HG03196 (cell line): ENCODE data around the gene SGSH.
"Not testable (repeated sequence)": the region's sequence is repeated elsewhere in the genome, so short reads cannot be mapped to it uniquely, and the experiment has no call there.

Source experiments
- ATAC-seq: cut with Tn5 transposase; IDR thresholded peaks from one replicate; pipeline ENCODE4 v1.9.1; 2021; ENCODE audit not compliant: unreplicated experiment

SGSH gene

DNA sequence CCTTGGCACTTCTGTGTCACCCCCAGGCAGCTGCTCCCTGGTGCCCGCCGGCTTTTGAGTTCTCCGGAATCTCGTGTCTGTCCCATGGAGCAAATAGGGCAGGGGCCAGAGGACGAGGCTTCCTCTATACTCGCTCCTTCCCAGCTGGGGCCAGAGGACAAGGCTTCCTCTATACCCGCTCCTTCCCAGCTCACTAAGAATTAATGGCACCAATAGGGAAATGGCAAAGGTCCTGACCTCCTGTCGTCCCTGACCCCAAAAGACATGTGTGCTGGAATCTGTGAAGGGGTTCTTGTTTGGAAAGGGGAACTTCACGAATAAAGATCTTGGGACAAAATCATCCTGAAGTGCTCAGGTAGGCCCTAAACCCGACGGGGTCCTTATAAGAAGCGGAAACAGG, 7.6 kb downstream of the SGSH start:
- ATAC-seq: no peak

DNA sequence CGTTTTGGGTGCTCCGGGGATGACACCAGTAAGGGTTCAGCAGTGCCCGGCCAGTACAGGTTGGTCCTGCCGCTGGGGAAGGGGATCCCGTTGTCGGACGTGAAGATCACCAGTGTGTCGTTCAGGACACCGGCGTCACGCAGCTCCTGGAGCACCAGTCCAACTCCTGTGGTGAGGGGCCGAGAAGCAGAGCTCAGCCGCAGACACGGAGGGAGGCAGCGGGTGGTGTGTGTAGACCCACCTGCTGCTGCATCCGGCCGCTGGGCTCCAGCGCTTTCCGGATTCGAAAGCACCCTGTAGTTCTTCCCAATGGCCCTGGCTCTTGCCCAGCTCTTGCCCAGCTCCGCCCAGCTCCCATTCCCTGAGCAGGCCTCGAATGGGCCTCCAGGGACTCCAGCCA, 8.0 kb downstream of the SGSH start:
- ATAC-seq: no peak

DNA sequence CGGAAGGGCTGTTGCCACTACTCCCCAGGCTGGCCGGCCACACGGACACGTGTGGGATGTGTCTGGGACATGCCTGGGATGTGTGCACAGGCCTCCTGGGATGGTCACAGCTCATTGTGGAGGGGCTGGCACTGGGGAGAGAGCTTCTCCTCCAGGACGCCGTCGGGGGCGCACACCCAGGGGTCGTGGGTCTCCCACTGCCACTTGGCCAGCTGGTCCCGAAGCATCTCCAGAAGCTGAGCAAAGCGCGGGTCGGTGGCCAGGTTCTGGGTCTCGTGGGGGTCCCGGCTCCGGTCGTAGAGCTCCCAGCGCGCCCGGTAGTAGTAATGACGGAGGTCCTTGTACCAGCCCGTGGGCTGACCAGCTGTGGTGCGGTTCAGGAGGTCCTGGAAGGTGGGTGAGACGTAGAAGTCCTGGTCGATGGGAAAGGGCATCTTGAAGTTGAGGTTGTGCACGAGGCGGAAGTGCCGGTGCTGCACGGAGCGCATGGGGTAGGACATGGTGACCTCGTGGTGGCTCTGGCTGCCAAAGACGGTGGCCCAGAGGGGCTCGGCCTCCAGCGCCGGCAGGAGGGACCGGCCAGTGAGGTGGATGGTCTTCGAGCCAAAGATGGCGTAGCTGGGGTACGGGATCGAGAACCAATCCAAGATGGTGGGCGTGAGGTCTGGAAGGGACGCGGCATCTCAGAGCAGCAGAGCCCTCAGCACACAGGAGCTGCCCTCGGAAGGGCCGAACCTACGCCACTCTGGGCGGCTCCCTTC, 9.6 kb downstream of the SGSH start:
- no peak for ATAC-seq

DNA sequence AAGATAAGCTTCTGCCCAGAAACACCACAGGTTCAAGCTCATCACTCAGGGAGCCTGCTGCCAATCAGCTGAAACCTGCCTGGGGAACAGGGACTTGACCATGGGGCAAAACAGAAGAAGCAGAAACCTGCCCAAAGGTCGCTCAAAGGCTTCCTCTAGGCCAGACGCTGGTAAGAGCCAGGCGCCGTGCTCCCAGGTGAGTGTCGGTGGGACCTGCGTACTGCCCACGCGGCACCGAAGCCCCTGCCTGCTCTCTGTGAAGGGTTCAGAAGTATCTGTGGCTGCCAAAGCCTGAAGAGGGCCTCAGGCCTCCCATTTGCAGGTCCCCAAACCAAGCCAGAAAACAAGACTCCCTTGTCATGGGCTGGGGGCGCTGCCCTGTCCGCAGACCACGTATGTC, 10.4 kb downstream of the SGSH start:
- ATAC-seq: no peak

DNA sequence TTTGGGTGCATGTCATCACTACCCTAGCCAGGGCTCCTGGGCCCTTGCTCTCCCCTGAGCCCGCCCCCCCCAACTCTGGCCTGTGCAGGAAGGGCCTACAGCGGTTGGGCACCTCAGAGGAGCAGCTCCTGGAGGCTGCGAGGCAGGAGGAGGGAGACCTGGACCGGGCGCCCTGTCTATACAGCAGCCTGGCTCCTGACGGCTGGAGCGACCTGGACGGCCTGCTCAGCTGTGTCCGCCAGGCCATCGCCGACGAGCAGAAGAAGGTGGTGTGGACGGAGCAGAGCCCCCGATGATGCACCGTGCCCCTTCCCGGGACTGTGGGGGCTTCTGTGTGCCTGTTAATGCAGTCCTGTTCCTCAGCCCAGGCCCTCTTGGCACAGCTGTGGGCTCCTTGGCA, 12.1 kb downstream of the SGSH start:
- ATAC-seq: no peak

DNA sequence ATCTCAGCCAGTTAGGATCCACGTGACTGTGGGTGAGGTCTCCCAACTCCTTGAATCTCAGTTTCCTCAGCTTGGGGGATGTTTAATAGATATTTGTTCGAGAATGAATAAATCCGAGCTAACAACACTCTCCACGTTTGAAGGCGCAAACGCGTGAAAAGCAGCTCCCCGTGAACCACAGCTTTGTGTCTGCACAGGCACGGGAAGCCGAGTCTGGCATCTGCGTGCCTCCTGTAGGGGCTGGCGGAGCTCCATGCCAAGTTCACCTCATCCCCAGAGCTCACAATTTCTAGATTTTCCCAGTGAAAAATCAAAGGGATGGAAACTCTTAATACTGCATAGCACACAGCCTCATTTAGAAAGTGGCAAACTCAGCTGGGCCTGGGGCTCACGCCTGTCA, 14.3 kb downstream of the SGSH start:
- no peak for ATAC-seq

DNA sequence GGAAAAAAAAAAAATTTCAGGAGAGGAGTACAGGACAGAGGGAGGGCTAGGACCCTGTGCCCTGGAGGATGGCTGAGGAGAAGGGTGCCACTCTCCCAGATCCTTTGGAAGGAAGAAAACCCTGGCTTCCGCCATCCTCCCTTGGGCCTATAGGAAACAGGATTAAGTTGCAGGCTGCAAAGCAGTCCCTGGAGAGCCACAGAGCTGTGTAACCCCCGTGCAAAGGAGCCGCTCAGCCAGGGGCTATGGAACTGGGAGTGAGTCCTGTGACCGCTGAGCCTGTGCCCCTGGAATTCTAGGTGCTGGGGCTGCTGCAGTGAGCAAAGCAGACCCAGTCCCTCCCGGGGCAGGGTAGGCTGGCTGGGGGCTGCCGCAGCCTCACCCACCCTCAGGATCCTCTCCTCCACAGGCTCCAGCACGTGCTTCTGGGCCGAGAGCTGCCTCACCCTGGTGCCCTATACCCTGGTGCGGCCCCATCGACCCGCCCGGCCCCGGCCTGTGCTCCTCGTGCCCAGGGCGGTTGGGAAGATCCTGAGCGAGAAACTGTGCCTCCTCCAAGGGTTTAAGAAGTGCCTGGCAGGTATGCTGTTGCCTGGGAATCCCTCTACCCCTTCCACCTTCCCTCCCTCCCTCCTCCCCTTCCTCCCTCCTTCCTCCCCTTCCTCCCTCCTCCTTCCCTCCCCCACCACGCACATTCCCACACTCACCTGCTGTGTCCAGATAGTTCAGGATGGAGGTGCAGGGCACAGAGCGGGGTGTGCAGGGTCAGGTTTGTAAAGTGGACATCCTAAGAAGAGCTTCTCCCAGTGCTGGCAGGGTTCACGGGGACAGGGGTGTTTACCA, 15.3 kb downstream of the SGSH start:
- ATAC-seq: no peak

DNA sequence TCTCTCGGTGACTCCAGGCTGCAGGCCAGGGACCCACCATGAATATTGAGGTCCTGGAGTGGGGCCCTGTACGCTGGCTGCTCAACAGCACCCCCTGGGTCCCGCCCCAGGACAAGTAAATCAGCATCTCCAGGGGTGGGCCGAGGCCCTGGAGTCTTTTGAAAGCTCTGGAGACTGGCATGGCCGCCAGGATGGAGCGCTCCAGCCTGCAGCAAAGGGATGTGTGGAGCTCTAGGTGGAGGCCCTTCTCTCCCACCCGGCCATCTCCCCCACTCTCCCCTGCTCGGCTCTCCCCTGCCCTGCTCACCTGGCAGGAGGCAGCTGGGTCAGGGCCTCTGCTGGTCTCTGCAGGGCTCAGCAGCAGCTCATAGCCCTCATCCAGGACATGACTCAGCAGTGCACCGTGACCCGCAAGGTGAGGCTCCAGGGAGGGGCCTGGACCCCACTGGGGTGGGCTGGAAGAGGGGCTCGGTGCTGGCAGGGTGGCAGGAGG, 16.6 kb downstream of the SGSH start:
- no peak for ATAC-seq

DNA sequence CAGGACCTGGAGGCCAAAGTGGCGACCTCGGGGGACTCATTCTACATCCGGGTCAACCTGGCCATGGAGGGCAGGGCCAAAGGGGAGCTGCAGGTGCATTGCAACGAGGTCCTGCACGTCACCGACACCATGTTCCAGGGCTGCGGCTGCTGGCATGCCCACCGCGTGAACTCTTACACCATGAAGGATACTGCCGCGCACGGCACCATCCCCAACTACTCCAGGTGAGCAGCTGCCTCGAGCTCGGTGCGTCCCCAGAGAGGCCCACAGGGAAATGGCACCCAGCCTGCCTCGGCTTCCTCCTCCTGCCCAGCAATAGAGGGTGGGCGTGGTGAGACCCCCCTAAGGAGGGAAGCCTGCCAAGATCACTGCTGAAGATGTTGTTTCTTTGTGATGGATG, 17.9 kb downstream of the SGSH start:
- ATAC-seq: no peak

DNA sequence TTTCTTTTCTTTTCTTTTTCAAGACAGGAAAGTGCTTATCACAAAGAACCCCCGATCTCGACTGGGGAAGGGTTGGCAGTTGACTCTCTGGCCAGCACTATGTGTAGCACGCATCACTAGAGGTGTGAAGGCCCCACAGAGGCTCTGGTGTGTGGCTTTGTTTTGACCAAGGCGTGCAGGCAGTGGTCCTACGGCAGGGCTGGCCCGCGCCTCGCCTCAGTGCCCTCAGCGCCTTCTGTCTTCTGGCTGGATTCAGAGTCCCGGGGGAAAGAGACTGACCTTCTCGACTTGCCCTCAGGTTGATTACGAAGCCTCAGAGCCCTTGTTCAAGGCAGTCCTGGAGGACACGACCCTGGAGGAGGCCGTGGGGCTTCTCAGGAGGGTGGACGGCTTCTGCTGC, 18.7 kb downstream of the SGSH start:
- no peak for ATAC-seq

DNA sequence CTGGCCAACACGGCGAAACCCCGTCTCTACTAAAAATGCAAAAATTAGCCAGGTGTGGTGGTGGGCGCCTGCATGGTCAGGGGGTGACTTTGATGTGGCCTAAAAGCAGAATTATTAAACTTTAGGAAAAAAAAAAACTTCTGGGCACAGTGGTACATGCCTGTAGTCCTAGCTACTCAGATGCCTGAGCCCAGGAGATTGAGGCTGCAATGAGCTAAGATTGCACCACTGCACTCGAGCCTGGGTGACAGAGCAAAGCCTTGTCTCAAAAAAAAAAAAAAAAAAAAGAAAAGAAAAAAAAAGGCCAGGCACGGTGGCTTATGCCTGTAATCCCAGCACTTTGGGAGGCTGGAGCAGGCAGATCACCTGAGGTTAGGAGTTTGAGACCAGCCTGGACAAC, 20.8 kb downstream of the SGSH start:
- not testable (repeated sequence) for ATAC-seq

DNA sequence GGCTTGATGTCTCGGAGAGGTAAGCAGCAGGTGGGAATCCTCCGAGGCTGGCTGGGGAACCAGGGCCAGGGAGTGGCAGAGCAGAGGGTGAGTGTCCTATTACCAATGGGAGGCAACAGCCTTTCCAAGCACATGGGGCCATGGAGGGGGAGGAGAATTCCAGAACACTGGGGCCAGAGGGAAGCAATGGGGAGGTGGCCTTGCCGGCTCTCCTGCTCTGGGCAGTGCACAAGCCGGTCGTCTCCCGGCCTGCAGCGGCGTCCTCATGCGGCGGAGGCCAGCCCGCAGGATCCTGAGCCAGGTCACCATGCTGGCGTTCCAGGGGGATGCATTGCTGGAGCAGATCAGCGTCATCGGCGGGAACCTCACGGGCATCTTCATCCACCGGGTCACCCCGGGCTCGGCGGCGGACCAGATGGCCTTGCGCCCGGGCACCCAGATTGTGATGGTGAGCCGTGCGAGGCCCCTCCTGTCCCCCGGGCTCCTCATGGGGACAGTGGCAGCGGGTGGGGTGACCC, 21.9 kb downstream of the SGSH start:
- ATAC-seq: no peak

DNA sequence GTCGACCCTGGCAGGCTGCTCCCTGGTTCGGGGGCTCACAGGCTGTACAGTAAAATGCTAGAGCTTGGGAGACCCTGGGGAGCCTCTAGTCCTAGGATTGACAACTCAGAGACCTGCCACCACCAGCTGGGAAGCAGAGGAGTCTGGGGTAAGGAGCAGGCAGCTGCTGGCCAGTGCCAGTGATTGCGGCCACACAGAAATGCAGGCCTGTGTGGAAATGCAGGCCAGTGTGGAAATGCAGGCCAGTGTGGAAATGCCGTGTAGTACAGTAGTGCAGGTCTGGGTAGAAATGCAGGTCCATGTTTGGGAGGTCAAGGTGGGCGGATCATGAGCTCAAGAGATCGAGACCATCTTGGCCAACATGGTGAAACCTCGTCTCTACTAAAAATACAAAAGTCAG, 23.5 kb downstream of the SGSH start:
- ATAC-seq: no peak

DNA sequence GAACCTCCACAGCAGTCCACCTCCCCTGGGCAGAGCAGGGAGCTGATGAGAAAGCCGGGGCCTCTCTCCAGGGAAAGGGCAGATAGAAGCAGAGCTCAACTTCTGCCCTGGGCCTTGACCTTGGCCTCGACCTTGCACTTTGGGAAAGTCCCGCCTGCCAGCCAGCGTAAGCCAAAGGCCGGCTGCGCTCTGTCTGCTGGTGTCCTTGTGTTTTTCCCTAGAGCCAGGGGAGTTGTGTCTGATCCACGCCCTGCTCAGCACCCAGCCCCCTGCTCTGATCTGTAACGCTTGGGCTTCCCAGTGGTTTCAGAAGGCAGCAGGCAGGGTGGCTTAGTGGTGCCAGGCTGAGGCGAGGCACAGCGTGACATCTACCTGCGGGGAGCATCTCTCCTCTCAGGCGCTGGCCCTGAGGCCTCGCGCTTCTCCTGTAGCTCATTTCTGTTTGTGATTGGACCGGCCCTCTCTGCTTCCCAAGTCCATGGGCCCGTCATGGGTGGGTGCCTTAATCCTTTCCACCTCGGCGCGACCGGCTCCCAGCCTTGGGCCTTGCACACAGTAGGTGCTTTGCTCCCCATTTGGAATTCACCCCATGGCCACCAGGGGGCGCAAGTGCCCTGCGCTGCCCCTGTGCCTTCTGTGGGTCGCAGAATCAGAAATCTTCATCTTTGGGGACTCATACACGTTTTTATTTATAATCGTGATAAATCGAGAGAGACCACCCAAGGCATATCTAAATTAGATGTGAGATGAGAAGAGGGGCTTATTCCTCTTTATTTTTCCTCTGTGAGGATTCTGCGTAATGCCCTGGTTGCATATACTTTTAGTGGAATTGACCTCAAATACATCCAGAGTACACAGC, 24.2 kb downstream of the SGSH start:
- no peak for ATAC-seq

DNA sequence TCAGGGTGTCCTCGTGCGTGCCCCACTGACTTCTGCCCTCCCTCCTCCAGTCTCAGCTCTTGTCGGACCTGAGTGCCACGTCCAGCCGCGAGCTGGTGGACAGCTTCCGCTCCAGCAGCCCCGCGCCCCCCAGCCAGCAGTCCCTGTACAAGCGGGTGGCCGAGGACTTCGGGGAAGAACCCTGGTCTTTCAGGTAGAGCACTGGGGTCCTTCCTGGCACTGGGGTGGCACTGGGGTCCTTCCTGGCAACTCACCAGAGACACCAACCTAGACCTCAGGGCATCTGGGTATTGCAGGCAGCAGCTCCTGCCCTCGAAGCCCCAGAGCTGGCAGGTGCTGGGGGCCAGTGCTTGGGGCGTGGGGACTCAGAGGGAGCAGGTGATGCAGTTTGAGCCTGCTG, 25.0 kb downstream of the SGSH start:
- ATAC-seq: no peak

DNA sequence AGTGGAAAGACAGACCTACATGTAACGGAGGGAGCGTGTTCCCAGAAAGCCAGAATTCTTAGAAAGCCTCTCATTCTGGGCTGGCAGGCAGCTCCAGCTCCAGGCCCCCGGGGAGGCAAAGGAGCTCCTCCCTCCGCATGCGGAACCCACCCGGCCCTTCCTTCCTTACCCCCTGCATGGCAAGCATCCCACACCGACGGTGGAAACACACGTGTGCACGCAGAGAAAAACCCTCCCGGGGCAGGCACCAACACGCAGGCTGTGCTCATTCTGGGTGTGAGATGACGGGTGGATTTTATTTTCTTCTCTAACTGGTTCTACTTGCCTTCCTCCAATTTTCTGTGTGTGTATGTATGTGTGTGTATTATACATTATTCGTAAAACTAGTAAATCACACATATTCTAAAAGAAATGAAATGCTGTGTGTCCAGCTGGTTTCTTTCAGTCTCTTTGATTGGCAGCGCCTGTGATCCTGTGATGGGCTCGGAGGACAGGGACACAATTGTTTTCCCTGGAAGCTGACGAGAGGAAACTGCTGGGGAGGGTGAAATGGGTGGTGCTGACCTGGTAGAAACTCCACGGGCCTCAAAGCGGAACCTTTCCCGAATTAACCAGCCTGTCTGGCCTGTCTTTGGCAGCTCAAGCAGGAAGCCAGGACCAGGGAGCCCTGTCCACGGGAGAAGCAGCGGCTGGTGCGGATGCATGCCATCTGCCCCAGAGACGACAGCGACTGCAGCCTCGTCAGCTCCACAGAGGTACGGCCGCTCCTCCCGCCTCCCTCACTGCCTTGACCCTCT, 28.1 kb downstream of the SGSH start:
- ATAC-seq: no peak

DNA sequence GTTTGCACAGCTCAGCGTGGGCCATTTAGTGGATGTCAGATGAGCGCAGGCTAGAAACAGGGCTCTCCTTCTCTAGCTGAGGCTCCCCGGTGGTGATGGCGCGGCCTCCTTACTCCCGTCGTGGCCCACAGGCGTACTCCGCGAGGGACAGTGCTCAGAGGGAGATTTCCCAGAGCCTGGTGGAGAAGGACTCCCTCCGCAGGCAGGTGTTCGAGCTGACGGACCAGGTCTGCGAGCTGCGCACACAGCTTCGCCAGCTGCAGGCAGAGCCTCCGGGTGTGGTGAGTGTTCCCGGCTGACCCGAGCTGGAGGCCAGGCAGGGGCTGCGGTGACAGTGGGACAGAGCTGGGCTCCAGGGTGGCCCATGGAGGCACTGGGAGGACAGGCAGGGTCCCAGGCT, 28.9 kb downstream of the SGSH start:
- no peak for ATAC-seq

DNA sequence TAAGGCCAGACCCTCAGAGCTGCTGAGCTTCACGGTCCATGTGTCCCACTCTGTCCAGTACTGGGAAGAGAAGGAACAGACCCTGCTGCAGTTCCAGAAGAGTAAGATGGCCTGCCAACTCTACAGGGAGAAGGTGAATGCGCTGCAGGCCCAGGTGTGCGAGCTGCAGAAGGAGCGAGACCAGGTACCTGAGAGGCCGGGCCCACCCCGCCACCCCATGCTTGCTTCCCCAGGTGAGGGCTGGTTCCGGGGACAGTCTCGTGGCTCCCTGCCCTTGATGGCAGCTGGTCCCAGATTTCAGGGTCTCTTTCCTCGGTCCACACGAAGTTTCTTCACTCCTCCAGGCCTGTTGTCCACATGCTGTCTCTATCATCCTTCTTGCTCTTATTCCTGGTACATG, 29.4 kb downstream of the SGSH start:
- no peak for ATAC-seq

DNA sequence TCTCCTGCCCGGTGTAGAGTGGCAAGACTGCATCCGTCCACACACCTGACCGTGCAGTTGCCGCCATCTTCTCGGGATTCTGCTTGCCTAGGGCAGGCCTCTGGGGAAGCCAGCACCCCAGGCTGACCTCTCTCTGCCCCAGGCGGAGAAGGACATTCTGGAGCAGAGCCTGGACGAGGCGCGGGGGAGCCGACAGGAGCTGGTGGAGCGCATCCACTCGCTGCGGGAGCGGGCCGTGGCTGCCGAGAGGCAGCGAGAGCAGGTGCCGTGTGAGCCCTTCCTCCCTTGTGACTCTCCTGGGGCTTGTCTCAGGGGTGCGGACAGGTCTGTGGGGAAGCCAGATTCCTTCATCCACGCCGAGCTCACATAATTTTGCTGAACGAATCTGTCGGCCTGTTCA, 30.5 kb downstream of the SGSH start:
- no peak for ATAC-seq

DNA sequence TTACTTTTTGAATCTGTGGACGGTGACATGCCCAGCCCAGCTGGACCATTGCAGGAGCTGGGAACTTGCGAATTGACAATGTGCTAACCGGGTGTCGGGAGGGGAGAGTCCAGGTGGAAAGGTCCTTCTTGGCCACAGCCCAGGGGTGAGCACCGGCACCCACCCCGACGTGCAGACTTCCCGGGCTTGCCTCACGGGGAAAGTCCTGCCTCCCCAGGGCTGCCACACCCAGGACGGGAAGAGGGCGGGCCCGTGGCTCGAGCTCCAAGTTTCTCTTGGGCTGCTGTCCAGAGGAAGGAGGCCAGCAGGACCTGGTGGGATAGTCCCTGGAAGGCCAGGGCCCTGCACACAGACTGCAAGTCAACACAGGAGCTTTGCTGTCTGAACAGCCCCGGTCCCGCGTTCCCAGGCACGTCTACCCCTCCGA, 32.6 kb downstream of the SGSH start:
- ATAC-seq: no peak
